Urinary bladder (tissue), 4 donors: Measurements from ENCODE around the gene TUBGCP5. TPM values are rescaled to one million over a fixed set of nuclear protein-coding genes. Genes with fewer than 3 reads are reported as not detected.

Experiments
- DNase-seq: peaks from one replicate; pipeline ENCODE4 v3.0.0-alpha.2; 2015; ENCODE audit errors: extremely low spot score
- H3K27ac ChIP-seq: one replicate; pipeline ENCODE4 v1.5.1; 2013; ENCODE audit warnings: low read depth, mild to moderate bottlenecking, moderate library complexity
- H3K36me3 ChIP-seq: one replicate; pipeline ENCODE4 v1.6.1; 2013; ENCODE audit warnings: mild to moderate bottlenecking, moderate library complexity; ENCODE audit not compliant: insufficient read depth
- H3K4me1 ChIP-seq: one replicate; pipeline ENCODE4 v1.6.1; 2013; ENCODE audit warnings: mild to moderate bottlenecking, moderate library complexity; ENCODE audit not compliant: insufficient read depth
- H3K4me3 ChIP-seq: one replicate; pipeline ENCODE4 v1.5.1; 2013; ENCODE audit warnings: low read depth, low read length
- WGBS: extraction: QIAGEN DNeasy Blood & Tissue Kit; methylation state at CpG from one replicate; pipeline ENCODE4 v1.1.7; 2013; 5-methylcytosine and 5-hydroxymethylcytosine counted together
- polyA plus RNA-seq: library from polyadenylated mRNA; stranded (reverse); fragments of 200-250 nt; gene quantifications from one replicate; pipeline ENCODE4 v1.2.3, GENCODE V29; 2013
- total RNA-seq: library from RNA; depleted of rRNA; stranded (reverse); fragments of >200 nt; gene quantifications from one replicate; pipeline ENCODE4 v1.2.3, GENCODE V29; 2014
- donor health status: healthy with polysubstance abuse.
- donor health status: healthy.

The TUBGCP5 gene
- total and polyA plus RNA-seq, 2 donors: 11.3 to 45.8 TPM

GRCh38 chr15:22979238-22980188 lies 59.9 kb downstream of the TUBGCP5 start:
- H3K36me3 ChIP-seq: no peaks in the 10 kb centered on the region
- H3K4me1 ChIP-seq: no peaks in the 10 kb centered on the region
- DNase-seq: no peak
- peak overlapping the region; percentile 70 for H3K27ac ChIP-seq
- peak overlapping the region; percentile 91 for H3K4me3 ChIP-seq
- WGBS: under 1% methylated on average over 88 of the region's 88 CpGs

GRCh38 chr15:22978691-22979237 lies 60.6 kb downstream of the TUBGCP5 start:
- no peaks in the 10 kb centered on the region for H3K4me1 ChIP-seq
- 18% methylated on average over 22 of the region's 22 CpGs for WGBS
- H3K27ac ChIP-seq: no peak overlapping the region
- no peaks in the 10 kb centered on the region for H3K36me3 ChIP-seq
- H3K4me3 ChIP-seq: peak overlapping the region; percentile 91
- DNase-seq: no peak

- Histone ChIP-seq H3K4me1 (no peaks in the 10 kb centered on the region), H3K36me3 (no peaks in the 10 kb centered on the region), H3K4me3 (no peak overlapping the region), H3K27ac (no peak overlapping the region)
- whole genome bisulfite sequencing: 72% methylated on average over 4 of the region's 4 CpGs
- DNase-seq: no peak
Observed at GRCh38 chr15:22974745-22975144, 64.6 kb downstream of the TUBGCP5 start.

- no peak for DNase-seq
- no peaks in the 10 kb centered on the region for H3K36me3 ChIP-seq
- WGBS: 85% methylated on average over 4 of the region's 4 CpGs
- no peaks in the 10 kb centered on the region for H3K4me1 ChIP-seq
- H3K4me3 ChIP-seq: no peak overlapping the region
- no peak overlapping the region for H3K27ac ChIP-seq
Observed at GRCh38 chr15:22973987-22974386, 65.4 kb downstream of the TUBGCP5 start.

- no peaks in the 10 kb centered on the region for H3K36me3 ChIP-seq
- H3K4me1 ChIP-seq: no peaks in the 10 kb centered on the region
- WGBS: 72% methylated on average over 5 of the region's 5 CpGs
- DNase-seq: no peak
- H3K27ac ChIP-seq: no peak overlapping the region
- no peak overlapping the region for H3K4me3 ChIP-seq
Observed at GRCh38 chr15:22973286-22973685, 66.1 kb downstream of the TUBGCP5 start.

GRCh38 chr15:22969489-22969888 lies 69.9 kb downstream of the TUBGCP5 start:
- H3K27ac ChIP-seq: no peak overlapping the region
- H3K4me3 ChIP-seq: no peak overlapping the region
- 98% methylated on average over 3 of the region's 3 CpGs for WGBS
- H3K36me3 ChIP-seq: no peaks in the 10 kb centered on the region
- DNase-seq: no peak
- H3K4me1 ChIP-seq: no peaks in the 10 kb centered on the region

- no peak for DNase-seq
- Histone ChIP-seq H3K27ac (no peak overlapping the region), H3K4me1 (no peaks in the 10 kb centered on the region), H3K36me3 (no peaks in the 10 kb centered on the region), H3K4me3 (no peak overlapping the region)
- WGBS: 60% methylated on average over 5 of the region's 5 CpGs
Observed at GRCh38 chr15:22968366-22968765, 71.0 kb downstream of the TUBGCP5 start.

GRCh38 chr15:22967084-22967770 lies 72.1 kb downstream of the TUBGCP5 start:
- Histone ChIP-seq H3K36me3 (no peaks in the 10 kb centered on the region), H3K4me1 (no peaks in the 10 kb centered on the region), H3K4me3 (no peak overlapping the region), H3K27ac (no peak overlapping the region)
- 95% methylated on average over 15 of the region's 15 CpGs for WGBS
- DNase-seq: no peak

GRCh38 chr15:22966321-22967083 lies 72.9 kb downstream of the TUBGCP5 start:
- H3K4me3 ChIP-seq: no peak overlapping the region
- DNase-seq: no peak

GRCh38 chr15:22963641-22964040 lies 75.7 kb downstream of the TUBGCP5 start:
- no peak for DNase-seq
- WGBS: 48% methylated on average over 12 of the region's 12 CpGs
- H3K27ac ChIP-seq: peak overlapping the region; percentile 35
- no peaks in the 10 kb centered on the region for H3K36me3 ChIP-seq
- H3K4me3 ChIP-seq: no peak overlapping the region
- H3K4me1 ChIP-seq: peaks cover 3% of the 10 kb centered on the region

More at GRCh38 chr15:22966321-22967083, 72.9 kb downstream of the TUBGCP5 start:
- no peak overlapping the region for H3K27ac ChIP-seq
- 75% methylated on average over 20 of the region's 20 CpGs for WGBS
- H3K4me1 ChIP-seq: peaks cover under 1% of the 10 kb centered on the region
- H3K36me3 ChIP-seq: no peaks in the 10 kb centered on the region

- H3K36me3 ChIP-seq: no peaks in the 10 kb centered on the region
- no peak overlapping the region for H3K4me3 ChIP-seq
- DNase-seq: no peak
- H3K4me1 ChIP-seq: peaks cover 3% of the 10 kb centered on the region
- no peak overlapping the region for H3K27ac ChIP-seq
- WGBS: 97% methylated on average over 12 of the region's 12 CpGs
Observed at GRCh38 chr15:22962611-22963010, 76.8 kb downstream of the TUBGCP5 start.

- H3K27ac ChIP-seq: peak overlapping the region; percentile 60
- no peaks in the 10 kb centered on the region for H3K36me3 ChIP-seq
- peaks cover 3% of the 10 kb centered on the region for H3K4me1 ChIP-seq
- 25% methylated on average over 1 of the region's 1 CpG for WGBS
- H3K4me3 ChIP-seq: no peak overlapping the region
- DNase-seq: no peak
Observed at GRCh38 chr15:22961762-22962161, 77.6 kb downstream of the TUBGCP5 start.

GRCh38 chr15:22960556-22960955 lies 78.8 kb downstream of the TUBGCP5 start:
- DNase-seq: no peak
- Histone ChIP-seq H3K4me1 (peaks cover 3% of the 10 kb centered on the region), H3K4me3 (no peak overlapping the region), H3K27ac (no peak overlapping the region), H3K36me3 (no peaks in the 10 kb centered on the region)
- WGBS: 91% methylated on average over 8 of the region's 8 CpGs
